Measurements from ENCODE around the gene NRG2.

The NRG2 gene

GRCh38 chr5:140049713-140050112 lies 6.6 kb upstream of the NRG2 start:
- peaks cover 27% of the 10 kb centered on the region for H3K27me3 ChIP-seq (ENCODE audit: control insufficient read depth, low read length)
- no peaks in the 10 kb centered on the region for H3K79me2 ChIP-seq (ENCODE audit: control insufficient read depth, low read length)
- no peaks in the 10 kb centered on the region for H3K9me2 ChIP-seq (replicated peaks; ENCODE audit: control insufficient read depth, low read length)
- TF ChIP-seq CTCF (IDR thresholded peaks at IDR 0.05; ENCODE audit: low read depth, low read length, poor library complexity, severe bottlenecking) (no peak), EZH2phosphoT487 (IDR thresholded peaks at IDR 0.05; ENCODE audit: borderline replicate concordance, low read length) (no peak)
- H3K4me3 ChIP-seq (ENCODE audit: low read length), result no peak overlapping the region
- H3K9me3 ChIP-seq (ENCODE audit: control insufficient read depth, insufficient read depth, low read length), result no peaks in the 10 kb centered on the region
- H3K4me1 ChIP-seq (ENCODE audit: control insufficient read depth, low read length), result no peaks in the 10 kb centered on the region
- H3F3A ChIP-seq (ENCODE audit: control insufficient read depth, insufficient read depth), result no peaks in the 10 kb centered on the region
- H3K36me3 ChIP-seq (ENCODE audit: control insufficient read depth, low read length), result no peaks in the 10 kb centered on the region
- no peaks in the 10 kb centered on the region for H4K20me1 ChIP-seq (ENCODE audit: control insufficient read depth, insufficient read depth, low read depth, low read length)
- H3K4me2 ChIP-seq (ENCODE audit: low read length), result no peak overlapping the region
- no peak overlapping the region for H3K27ac ChIP-seq (ENCODE audit: low read depth, low read length)

GRCh38 chr5:140049205-140049604 lies 6.1 kb upstream of the NRG2 start:
- H3K4me1 ChIP-seq (ENCODE audit: control insufficient read depth, low read length), result no peaks in the 10 kb centered on the region
- no peak for TF ChIP-seq EZH2phosphoT487 (IDR thresholded peaks at IDR 0.05; ENCODE audit: borderline replicate concordance, low read length)
- no peak for TF ChIP-seq CTCF (IDR thresholded peaks at IDR 0.05; ENCODE audit: low read depth, low read length, poor library complexity, severe bottlenecking)
- H4K20me1 ChIP-seq (ENCODE audit: control insufficient read depth, insufficient read depth, low read depth, low read length), result no peaks in the 10 kb centered on the region
- peaks cover 31% of the 10 kb centered on the region for H3K27me3 ChIP-seq (ENCODE audit: control insufficient read depth, low read length)
- no peak overlapping the region for H3K4me2 ChIP-seq (ENCODE audit: low read length)
- no peaks in the 10 kb centered on the region for H3K9me3 ChIP-seq (ENCODE audit: control insufficient read depth, insufficient read depth, low read length)
- no peaks in the 10 kb centered on the region for H3F3A ChIP-seq (ENCODE audit: control insufficient read depth, insufficient read depth)
- no peak overlapping the region for H3K27ac ChIP-seq (ENCODE audit: low read depth, low read length)
- H3K79me2 ChIP-seq (ENCODE audit: control insufficient read depth, low read length), result no peaks in the 10 kb centered on the region
- no peak overlapping the region for H3K4me3 ChIP-seq (ENCODE audit: low read length)
- no peaks in the 10 kb centered on the region for H3K9me2 ChIP-seq (replicated peaks; ENCODE audit: control insufficient read depth, low read length)
- H3K36me3 ChIP-seq (ENCODE audit: control insufficient read depth, low read length), result no peaks in the 10 kb centered on the region

GRCh38 chr5:140044041-140044440 lies 942 bp upstream of the NRG2 start:
- no peaks in the 10 kb centered on the region for H3F3A ChIP-seq (ENCODE audit: control insufficient read depth, insufficient read depth)
- H4K20me1 ChIP-seq (ENCODE audit: control insufficient read depth, insufficient read depth, low read depth, low read length), result no peaks in the 10 kb centered on the region
- H3K79me2 ChIP-seq (ENCODE audit: control insufficient read depth, low read length), result no peaks in the 10 kb centered on the region
- H3K27ac ChIP-seq (ENCODE audit: low read depth, low read length), result no peak overlapping the region
- TF ChIP-seq CTCF (IDR thresholded peaks at IDR 0.05; ENCODE audit: low read depth, low read length, poor library complexity, severe bottlenecking) (no peak), EZH2phosphoT487 (IDR thresholded peaks at IDR 0.05; ENCODE audit: borderline replicate concordance, low read length) (no peak)
- H3K9me2 ChIP-seq (replicated peaks; ENCODE audit: control insufficient read depth, low read length), result no peaks in the 10 kb centered on the region
- peaks cover 66% of the 10 kb centered on the region for H3K27me3 ChIP-seq (ENCODE audit: control insufficient read depth, low read length)
- no peaks in the 10 kb centered on the region for H3K9me3 ChIP-seq (ENCODE audit: control insufficient read depth, insufficient read depth, low read length)
- no peak overlapping the region for H3K4me3 ChIP-seq (ENCODE audit: low read length)
- peaks cover 9% of the 10 kb centered on the region for H3K4me1 ChIP-seq (ENCODE audit: control insufficient read depth, low read length)
- no peak overlapping the region for H3K4me2 ChIP-seq (ENCODE audit: low read length)
- H3K36me3 ChIP-seq (ENCODE audit: control insufficient read depth, low read length), result no peaks in the 10 kb centered on the region

GRCh38 chr5:140043508-140043872 lies 391 bp upstream of the NRG2 start:
- Histone ChIP-seq H3K27me3 (ENCODE audit: control insufficient read depth, low read length) (peaks cover 71% of the 10 kb centered on the region), H3K36me3 (ENCODE audit: control insufficient read depth, low read length) (no peaks in the 10 kb centered on the region), H3F3A (ENCODE audit: control insufficient read depth, insufficient read depth) (no peaks in the 10 kb centered on the region), H4K20me1 (ENCODE audit: control insufficient read depth, insufficient read depth, low read depth, low read length) (no peaks in the 10 kb centered on the region), H3K4me3 (ENCODE audit: low read length) (peak overlapping the region; percentile 43), H3K4me1 (ENCODE audit: control insufficient read depth, low read length) (peaks cover 9% of the 10 kb centered on the region), H3K9me3 (ENCODE audit: control insufficient read depth, insufficient read depth, low read length) (no peaks in the 10 kb centered on the region), H3K4me2 (ENCODE audit: low read length) (peak overlapping the region; percentile 43), H3K27ac (ENCODE audit: low read depth, low read length) (no peak overlapping the region), H3K9me2 (replicated peaks; ENCODE audit: control insufficient read depth, low read length) (no peaks in the 10 kb centered on the region), H3K79me2 (ENCODE audit: control insufficient read depth, low read length) (no peaks in the 10 kb centered on the region)
- TF ChIP-seq EZH2phosphoT487 (IDR thresholded peaks at IDR 0.05; ENCODE audit: borderline replicate concordance, low read length) (no peak), CTCF (IDR thresholded peaks at IDR 0.05; ENCODE audit: low read depth, low read length, poor library complexity, severe bottlenecking) (peak; percentile 6)
